Tibial nerve (tissue), 4 donors: ENCODE results near the gene RRM2.

ENCODE experiments used
- CTCF ChIP-seq, 5 experiments: fragments of 200-600 bp in 3 of 5; fragments of 450-650 bp in 2 of 5; sonication (generic) in 3 of 5; IDR thresholded peaks; one replicate each; pipeline ENCODE4 v1.5.1; 2016 to 2019; ENCODE audit warnings: antibody characterized with exemption in 5 of 5, mild to moderate bottlenecking in 3 of 5, moderate library complexity in 2 of 5
- EP300 ChIP-seq, 2 donors: sonication (generic); formaldehyde crosslinking; IDR thresholded peaks; one replicate each; pipeline ENCODE4 v1.6.1; 2017; ENCODE audit warnings: antibody characterized with exemption in 2 of 2, mild to moderate bottlenecking in 1 of 2
- POLR2A ChIP-seq, 2 donors: fragments of 450-650 bp; IDR thresholded peaks; one replicate each; pipeline ENCODE4 v1.6.1; 2017; ENCODE audit warnings: antibody characterized with exemption in 2 of 2, mild to moderate bottlenecking in 2 of 2, moderate library complexity in 2 of 2

- TF ChIP-seq CTCF (IDR thresholded peaks at IDR 0.05) (no peak), POLR2A (IDR thresholded peaks at IDR 0.05) (no peak), EP300 (IDR thresholded peaks at IDR 0.05) (no peak)
Observed at GRCh38 chr2:10144771-10145518, 22.4 kb downstream of the RRM2 start.
